Psoas muscle (tissue), 8 donors: Measurements from ENCODE around the gene PBRM1. TPM values are rescaled to one million over a fixed set of nuclear protein-coding genes. Genes with fewer than 3 reads are reported as not detected.

Experiments used
- ATAC-seq, 4 donors: fragments of 200-7000 bp; cut with Tn5 transposase; one replicate each; pipeline ENCODE4 v1.9.1; 2020; ENCODE audit warnings: moderate library complexity in 3 of 4, mild to moderate bottlenecking in 2 of 4
- DNase-seq, 2 donors: peaks; one replicate each; pipeline ENCODE4 v3.0.0-alpha.2; 2020
- H3K27ac ChIP-seq: fragments of 200-600 bp; one replicate; pipeline ENCODE4 v1.8.0; 2022
- H3K27me3 ChIP-seq, 3 donors: fragments of 200-600 bp in 1 of 3; one replicate each; pipeline versions ENCODE4 v1.6.1 to v1.8.0; 2013 to 2022; ENCODE audit warnings: low read length in 2 of 3, mild to moderate bottlenecking in 2 of 3, moderate library complexity in 1 of 3; ENCODE audit not compliant: insufficient read depth in 3 of 3
- H3K36me3 ChIP-seq, 2 donors: fragments of 200-600 bp in 1 of 2; one replicate each; pipeline versions ENCODE4 v1.6.1 to v1.8.0; 2013 to 2022; ENCODE audit warnings: low read depth in 1 of 2, mild to moderate bottlenecking in 1 of 2, moderate library complexity in 1 of 2; ENCODE audit not compliant: insufficient read depth in 1 of 2
- H3K4me1 ChIP-seq: fragments of 200-600 bp; one replicate; pipeline ENCODE4 v1.8.0; 2022
- H3K4me3 ChIP-seq: fragments of 200-600 bp; one replicate; pipeline ENCODE4 v1.8.0; 2022; ENCODE audit warnings: mild to moderate bottlenecking
- H3K9me3 ChIP-seq: fragments of 200-600 bp; one replicate; pipeline ENCODE4 v1.8.0; 2022
- WGBS, 3 donors: extraction: QIAGEN DNeasy Blood & Tissue Kit; methylation state at CpG; one replicate each; pipeline versions ENCODE4 v1.1.6 to v1.1.7; 2013; 5-methylcytosine and 5-hydroxymethylcytosine counted together
- intact Hi-C, 2 donors: fragments of 100-400 bp; cut with DNase I; formaldehyde crosslinking; loops; one replicate each; pipeline versions ENCODE4 v1.11.0 to v1.14.2; 2022
- polyA plus RNA-seq, 3 donors: library from polyadenylated mRNA; stranded (reverse); fragments of 200-250 nt; gene quantifications; one replicate each; pipeline ENCODE4 v1.2.3, GENCODE V29; 2013
- total RNA-seq, 4 donors: library from RNA; stranded (reverse); fragmentation: NEBNext Ultra II Directional in 2 of 4; extraction: Animal tissue kit (Norgen Biotek cat#: 25700) in 2 of 4; gene quantifications; one replicate each; pipeline versions ENCODE4 v1.2.1 to v1.2.4, GENCODE V29; 2021 to 2023
- TF ChIP-seq, protein P1 (sequence below): fragments of 200-600 bp; IDR thresholded peaks from one replicate; pipeline ENCODE4 v1.8.0; 2022; ENCODE audit warnings: antibody characterized with exemption
- donor health status: healthy with polysubstance abuse.
- donor health status: DM: no; HTN: no; CAD: no; lungs with moderate emphysema.
- donor health status: Bipolar disorder and iron deficiency.
- donor health status: healthy.
- donor health status: DM: yes; HTN: yes; CAD: no.
- donor health status: DM: no; HTN: no; CAD: no.
- donor health status: DM: no; HTN: no; CAD: no.
- donor health status: DM: yes; HTN: yes; CAD: no.

The PBRM1 gene
- total and polyA plus RNA-seq, 7 donors: 7.5 to 46.7 (median 38.0) TPM

DNA sequence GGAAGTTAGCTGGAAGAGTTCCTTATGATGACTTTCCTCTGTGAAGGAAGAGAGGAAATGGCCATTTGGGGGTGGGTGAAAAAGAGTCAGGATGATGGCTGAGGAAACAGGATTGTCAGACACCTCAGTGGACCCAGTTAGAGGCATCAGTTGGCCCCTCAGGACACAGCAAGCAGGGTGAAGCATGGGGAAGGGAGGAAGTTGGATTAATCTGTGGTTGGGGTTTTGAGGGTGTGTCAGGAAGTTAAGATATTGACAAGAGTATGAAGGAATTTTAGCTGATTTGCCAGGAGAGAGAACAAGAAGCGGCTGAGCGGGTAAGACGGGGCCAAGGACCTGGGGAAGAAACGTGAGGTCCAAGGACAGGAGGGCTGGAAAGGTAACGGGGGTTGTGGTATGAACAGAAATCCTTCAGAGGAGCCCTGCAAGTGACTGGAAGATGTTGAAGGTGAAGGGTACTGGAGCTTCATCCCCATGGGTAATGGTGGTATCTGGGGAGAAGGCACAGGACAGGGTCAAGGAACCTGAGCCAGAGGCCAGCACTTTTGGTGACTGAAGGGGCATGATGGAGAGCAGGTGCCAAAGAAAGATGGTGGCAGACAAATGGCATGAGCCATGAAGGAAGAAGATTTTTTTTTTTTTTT lies 146.6 kb downstream of the PBRM1 start:
- Histone ChIP-seq H3K36me3 (peaks cover 0 to 28% of the 10 kb centered on the region in 2 donors), H3K27ac (peak overlapping the region; percentile 96), H3K4me1 (peaks cover 33% of the 10 kb centered on the region), H3K9me3 (no peaks in the 10 kb centered on the region), H3K27me3 (no peaks in the 10 kb centered on the region), H3K4me3 (peak overlapping the region; percentile 83)
- intact Hi-C loops: loop anchor here in 1 of 2 donors (5.0 kb wide), 1 partner anchor 67 kb away; no protein-coding TSS in a partner anchor
- TF ChIP-seq, protein P1, sequence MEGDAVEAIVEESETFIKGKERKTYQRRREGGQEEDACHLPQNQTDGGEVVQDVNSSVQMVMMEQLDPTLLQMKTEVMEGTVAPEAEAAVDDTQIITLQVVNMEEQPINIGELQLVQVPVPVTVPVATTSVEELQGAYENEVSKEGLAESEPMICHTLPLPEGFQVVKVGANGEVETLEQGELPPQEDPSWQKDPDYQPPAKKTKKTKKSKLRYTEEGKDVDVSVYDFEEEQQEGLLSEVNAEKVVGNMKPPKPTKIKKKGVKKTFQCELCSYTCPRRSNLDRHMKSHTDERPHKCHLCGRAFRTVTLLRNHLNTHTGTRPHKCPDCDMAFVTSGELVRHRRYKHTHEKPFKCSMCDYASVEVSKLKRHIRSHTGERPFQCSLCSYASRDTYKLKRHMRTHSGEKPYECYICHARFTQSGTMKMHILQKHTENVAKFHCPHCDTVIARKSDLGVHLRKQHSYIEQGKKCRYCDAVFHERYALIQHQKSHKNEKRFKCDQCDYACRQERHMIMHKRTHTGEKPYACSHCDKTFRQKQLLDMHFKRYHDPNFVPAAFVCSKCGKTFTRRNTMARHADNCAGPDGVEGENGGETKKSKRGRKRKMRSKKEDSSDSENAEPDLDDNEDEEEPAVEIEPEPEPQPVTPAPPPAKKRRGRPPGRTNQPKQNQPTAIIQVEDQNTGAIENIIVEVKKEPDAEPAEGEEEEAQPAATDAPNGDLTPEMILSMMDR: no peak
- 83 to 85% (median 83%) methylated on average over 5 of the region's 5 CpGs for WGBS, 3 donors
- DNase-seq (no peak), ATAC-seq (no peak)

DNA sequence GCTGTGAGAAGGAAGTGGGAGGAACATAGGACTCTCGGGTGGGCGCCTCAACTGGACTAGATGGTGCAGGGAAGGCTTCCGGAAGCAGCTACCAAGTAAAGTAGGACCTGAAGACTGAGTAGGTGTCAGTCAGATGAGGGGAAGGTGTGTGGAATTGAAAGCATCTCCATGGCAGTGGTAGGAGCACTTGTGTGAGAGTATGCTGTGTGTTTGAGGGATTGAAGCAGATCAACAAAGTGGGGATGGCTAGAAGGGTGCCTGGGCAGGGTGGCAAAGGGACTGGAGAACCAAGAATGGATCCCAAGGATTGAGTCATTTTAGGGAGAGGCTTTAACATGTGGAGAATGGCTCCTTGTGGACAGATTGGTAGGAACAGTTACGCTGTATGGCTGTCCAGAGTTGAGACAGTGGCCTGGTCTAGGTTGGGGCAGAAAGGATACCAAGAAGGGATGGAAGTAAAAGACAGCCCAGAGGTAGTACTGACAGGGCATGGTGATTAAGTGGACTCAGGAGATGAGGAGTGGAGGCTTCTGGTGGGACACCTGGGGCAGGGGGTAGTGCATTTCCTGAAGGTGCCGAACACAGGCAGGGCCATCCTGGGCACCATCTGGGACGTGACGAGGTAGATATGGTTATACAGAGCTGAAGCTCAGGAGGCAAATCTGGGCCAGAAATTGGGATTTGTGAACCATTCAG lies 147.8 kb downstream of the PBRM1 start:
- intact Hi-C loops: loop anchor here in 1 of 2 donors (5.0 kb wide), 1 partner anchor 66 kb away; no protein-coding TSS in a partner anchor
- Histone ChIP-seq H3K27me3 (no peaks in the 10 kb centered on the region), H3K4me3 (peak overlapping the region; percentile 83), H3K4me1 (peaks cover 33% of the 10 kb centered on the region), H3K36me3 (peaks cover 0 to 17% of the 10 kb centered on the region in 2 donors), H3K27ac (peak overlapping the region; percentile 96), H3K9me3 (no peaks in the 10 kb centered on the region)
- 52 to 63% (median 63%) methylated on average over 7 of the region's 7 CpGs for WGBS, 3 donors
- DNase-seq: no peak
- TF ChIP-seq, protein P1: no peak
- no peak for ATAC-seq

DNA sequence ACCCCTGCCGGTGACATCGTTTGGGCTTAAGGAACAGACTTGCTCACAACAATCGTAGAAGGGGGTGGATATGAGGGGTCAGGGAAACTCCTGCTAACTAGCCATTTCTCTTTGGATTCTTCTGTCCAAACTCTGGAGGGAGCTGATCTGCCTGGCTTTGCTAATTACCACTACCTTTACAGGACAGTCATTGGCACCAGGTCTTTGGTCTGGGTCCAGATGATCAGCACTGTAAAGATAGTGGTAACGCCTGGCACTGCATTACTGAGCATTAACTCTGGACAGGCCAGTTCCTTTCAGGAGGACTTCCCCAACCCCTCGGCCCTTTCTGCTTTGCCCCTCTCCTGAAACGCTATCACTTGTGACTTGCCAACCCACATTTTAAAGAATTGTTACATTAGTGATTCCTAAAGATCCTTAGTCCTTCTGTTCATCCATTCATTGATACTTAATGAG lies 148.5 kb downstream of the PBRM1 start:
- 1 to 5% (median 3%) methylated on average over 6 of the region's 6 CpGs for WGBS, 3 donors
- H3K9me3 ChIP-seq: no peaks in the 10 kb centered on the region
- no peaks in the 10 kb centered on the region for H3K27me3 ChIP-seq
- peak overlapping the region; percentile 83 for H3K4me3 ChIP-seq
- ATAC-seq: peak in 3 of 4 donors; percentile 1 to 25 (median 18)
- no peak for DNase-seq
- H3K27ac ChIP-seq: peak overlapping the region; percentile 96
- intact Hi-C loops: loop anchor here in 1 of 2 donors (5.0 kb wide), 1 partner anchor 65 kb away; no protein-coding TSS in a partner anchor
- peaks cover 0 to 15% of the 10 kb centered on the region in 2 donors for H3K36me3 ChIP-seq
- H3K4me1 ChIP-seq: peaks cover 33% of the 10 kb centered on the region
- TF ChIP-seq, protein P1: no peak

DNA sequence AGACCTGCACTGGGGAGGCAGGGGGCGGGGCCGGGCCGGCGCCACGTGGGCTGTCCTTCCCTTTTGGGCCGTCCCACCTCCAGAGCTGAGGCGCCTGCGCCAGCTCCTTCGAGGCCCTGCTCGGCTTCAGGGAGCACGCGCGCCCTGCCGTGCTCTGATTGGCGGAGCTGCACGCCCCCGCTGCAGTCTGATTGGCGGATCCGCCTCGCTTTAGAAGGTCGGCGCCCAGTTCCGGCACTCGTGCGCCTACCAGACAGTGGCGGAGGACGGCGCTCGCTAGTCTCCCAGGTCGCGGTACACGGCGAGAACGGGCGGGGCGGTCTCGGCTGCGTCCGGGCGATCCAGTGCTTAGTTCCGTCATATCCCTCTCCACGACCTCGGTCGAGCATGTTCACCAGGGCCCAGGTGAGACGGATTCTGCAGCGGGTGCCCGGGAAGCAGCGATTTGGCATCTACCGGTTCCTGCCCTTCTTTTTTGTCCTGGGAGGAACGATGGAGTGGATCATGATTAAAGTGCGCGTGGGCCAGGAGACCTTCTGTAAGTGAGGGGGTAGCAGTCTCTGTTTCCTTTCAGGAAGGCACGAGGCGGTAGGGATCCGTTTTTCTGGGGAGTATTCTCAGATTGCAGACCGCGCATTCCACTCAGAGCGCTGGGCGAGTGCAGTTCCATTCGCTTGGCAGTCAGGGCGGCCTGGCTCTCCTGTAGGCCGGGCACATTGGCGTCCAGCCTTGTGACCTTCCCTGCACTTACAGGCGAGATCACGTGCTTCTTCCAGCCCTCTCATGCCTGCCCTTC lies 149.1 kb downstream of the PBRM1 start, which contains the start of gene UQCC5:
Gene UQCC5 (plus strand): TSS at position 237 of the 796 bp plus-strand sequence. CDS start 151 bp downstream, at position 388.
- 0 to 1% (median 0%) methylated on average over 62 to 65 of the region's 65 CpGs for WGBS, 3 donors
- H3K27me3 ChIP-seq: no peaks in the 10 kb centered on the region
- no peaks in the 10 kb centered on the region for H3K9me3 ChIP-seq
- TF ChIP-seq, protein P1: no peak
- peak within 1 kb of the TSS; percentile 83 for H3K4me3 ChIP-seq
- peaks cover 0 to 12% of the 10 kb centered on the region in 2 donors for H3K36me3 ChIP-seq
- ATAC-seq (peak; percentile 91 to 94 (median 93)), DNase-seq (peak; percentile 98 to 99)
- peaks cover 33% of the 10 kb centered on the region for H3K4me1 ChIP-seq
- intact Hi-C loops: loop anchor here in 1 of 2 donors (5.0 kb wide), 1 partner anchor 64 kb away; no protein-coding TSS in a partner anchor
- H3K27ac ChIP-seq: peak within 1 kb of the TSS; percentile 96
